Mucosa of descending colon (tissue), 3 donors: ENCODE measurements around the gene LRP1. TPM values are rescaled to one million over a fixed set of nuclear protein-coding genes. Genes with fewer than 3 reads are reported as not detected.
"Not testable (repeated sequence)": the region's sequence is repeated elsewhere in the genome, so short reads cannot be mapped to it uniquely, and the experiment has no call there.

Source experiments
- ATAC-seq: fragments of 200-7000 bp; cut with Tn5 transposase; one replicate; pipeline ENCODE4 v1.9.1; 2020; ENCODE audit warnings: mild to moderate bottlenecking, moderate library complexity
- DNase-seq, 3 donors: peaks; one replicate each; pipeline ENCODE4 v3.0.0-alpha.2; 2020
- H3K36me3 ChIP-seq: fragments of 200-600 bp; one replicate; pipeline ENCODE4 v1.8.0; 2021; ENCODE audit warnings: low read depth, mild to moderate bottlenecking
- H3K4me1 ChIP-seq: fragments of 200-600 bp; one replicate; pipeline ENCODE4 v1.8.0; 2021; ENCODE audit warnings: low read depth, mild to moderate bottlenecking
- H3K4me3 ChIP-seq: fragments of 200-600 bp; one replicate; pipeline ENCODE4 v1.8.0; 2021; ENCODE audit warnings: mild to moderate bottlenecking
- H3K9me3 ChIP-seq: fragments of 200-600 bp; one replicate; pipeline ENCODE4 v1.8.0; 2021; ENCODE audit warnings: mild to moderate bottlenecking
- intact Hi-C, 2 donors: fragments of 100-400 bp; cut with DNase I in 1 of 2; cut with micrococcal nuclease in 1 of 2; formaldehyde crosslinking; loops; one replicate each; pipeline versions ENCODE4 v1.11.0 to v1.11.1; 2022; cut with DNase I, micrococcal nuclease
- total RNA-seq, 3 donors: library from RNA; stranded (reverse); fragmentation: NEBNext Ultra II Directional in 2 of 3; extraction: Animal tissue kit (Norgen Biotek cat#: 25700) in 2 of 3; gene quantifications; one replicate each; pipeline versions ENCODE4 v1.2.1 to v1.2.4, GENCODE V29; 2021 to 2023
- TF ChIP-seq, protein P1 (sequence below): fragments of 200-600 bp; IDR thresholded peaks from one replicate; pipeline ENCODE4 v1.8.0; 2022; ENCODE audit warnings: antibody characterized with exemption, mild to moderate bottlenecking
- donor health status: DM: no; HTN: no; CAD: no; lungs with moderate emphysema.
- donor health status: DM: no; HTN: no; CAD: no.
- donor health status: DM: no; HTN: yes; CAD: no.

The LRP1 gene
- total RNA-seq, 3 donors from 2014 or later: 128 to 223 (median 148) TPM

DNA sequence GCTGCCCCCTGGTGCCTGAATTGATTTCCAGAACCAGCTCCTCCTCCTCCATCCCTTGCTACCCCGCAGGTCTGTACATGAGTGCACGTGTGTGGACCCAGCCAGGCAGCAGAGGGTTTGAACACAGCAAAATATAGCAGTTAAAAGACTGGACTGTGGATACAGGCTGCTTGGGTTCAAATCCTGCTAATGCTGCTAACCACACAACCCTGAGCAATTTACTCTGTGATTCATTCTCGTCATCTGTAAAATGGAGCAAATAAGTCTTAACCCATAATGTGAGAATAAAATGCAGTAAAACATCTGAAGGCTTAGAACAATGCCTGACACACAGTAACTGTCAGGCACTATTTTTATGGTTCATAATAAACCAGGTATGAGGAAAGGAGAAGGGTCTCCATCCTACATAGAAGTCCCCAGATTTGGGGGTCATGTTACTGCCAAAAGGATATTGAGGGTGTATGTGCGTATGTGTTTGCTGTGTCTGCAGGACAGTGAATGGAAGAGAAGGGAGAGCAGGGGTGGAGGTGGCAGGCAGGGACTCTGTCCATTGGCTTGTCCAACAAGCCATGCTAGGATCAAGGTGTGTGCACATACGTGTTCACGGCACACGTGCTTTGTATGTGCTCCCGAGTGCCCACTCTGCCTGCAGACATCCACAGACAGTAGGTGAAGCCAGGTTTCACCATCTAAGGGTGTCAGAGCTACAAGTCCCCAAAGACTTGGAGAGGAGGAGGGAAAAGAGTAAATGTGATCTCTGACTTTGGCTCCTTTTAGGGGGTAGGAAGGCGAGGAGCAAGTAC, 15.6 kb upstream of the LRP1 start:
- no peaks in the 10 kb centered on the region for H3K36me3 ChIP-seq
- H3K4me3 ChIP-seq: no peak overlapping the region
- intact Hi-C loops: loop anchor here (5.0 to 10.0 kb wide), 2 partner anchors 45 to 48 kb away; no protein-coding TSS in a partner anchor
- DNase-seq (peak in 2 of 3 donors; percentile 23 to 95), ATAC-seq (peak; percentile 68)
- peaks cover 14% of the 10 kb centered on the region for H3K4me1 ChIP-seq
- no peaks in the 10 kb centered on the region for H3K9me3 ChIP-seq
- TF ChIP-seq, protein P1, sequence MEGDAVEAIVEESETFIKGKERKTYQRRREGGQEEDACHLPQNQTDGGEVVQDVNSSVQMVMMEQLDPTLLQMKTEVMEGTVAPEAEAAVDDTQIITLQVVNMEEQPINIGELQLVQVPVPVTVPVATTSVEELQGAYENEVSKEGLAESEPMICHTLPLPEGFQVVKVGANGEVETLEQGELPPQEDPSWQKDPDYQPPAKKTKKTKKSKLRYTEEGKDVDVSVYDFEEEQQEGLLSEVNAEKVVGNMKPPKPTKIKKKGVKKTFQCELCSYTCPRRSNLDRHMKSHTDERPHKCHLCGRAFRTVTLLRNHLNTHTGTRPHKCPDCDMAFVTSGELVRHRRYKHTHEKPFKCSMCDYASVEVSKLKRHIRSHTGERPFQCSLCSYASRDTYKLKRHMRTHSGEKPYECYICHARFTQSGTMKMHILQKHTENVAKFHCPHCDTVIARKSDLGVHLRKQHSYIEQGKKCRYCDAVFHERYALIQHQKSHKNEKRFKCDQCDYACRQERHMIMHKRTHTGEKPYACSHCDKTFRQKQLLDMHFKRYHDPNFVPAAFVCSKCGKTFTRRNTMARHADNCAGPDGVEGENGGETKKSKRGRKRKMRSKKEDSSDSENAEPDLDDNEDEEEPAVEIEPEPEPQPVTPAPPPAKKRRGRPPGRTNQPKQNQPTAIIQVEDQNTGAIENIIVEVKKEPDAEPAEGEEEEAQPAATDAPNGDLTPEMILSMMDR: peak; percentile 50

DNA sequence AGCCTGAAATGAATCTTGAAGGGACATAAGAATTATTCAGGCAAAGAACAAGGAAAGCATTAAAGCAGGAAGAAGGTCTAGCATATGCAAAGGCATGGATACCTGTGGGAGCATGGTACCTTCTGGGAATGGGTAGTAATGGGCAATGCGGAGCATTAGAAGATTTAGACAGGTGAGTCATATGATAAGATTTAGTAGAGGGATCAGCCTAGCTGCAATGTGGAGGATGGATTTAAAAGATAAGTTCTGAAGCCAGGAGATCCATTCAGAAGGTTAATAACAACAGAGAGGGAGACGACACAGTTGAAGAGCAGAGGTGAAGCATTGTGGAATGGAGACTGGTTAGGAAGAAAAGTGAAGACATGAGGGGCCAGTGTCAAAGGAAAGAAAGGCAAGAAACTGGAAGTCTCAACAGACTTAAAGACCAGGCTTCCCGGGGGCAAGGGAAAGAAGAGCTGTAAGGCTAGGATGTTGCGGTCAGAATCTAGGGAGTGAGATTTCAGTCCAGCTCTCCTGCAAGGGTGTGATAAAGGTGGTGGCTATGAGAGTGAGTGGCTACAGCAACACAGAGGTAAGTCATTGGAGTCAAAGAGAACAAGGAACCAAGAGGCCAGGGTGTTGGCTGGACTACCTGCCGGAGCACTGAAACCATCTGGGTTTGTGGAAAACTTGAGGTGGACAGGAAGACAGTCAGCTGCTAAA, 11.6 kb upstream of the LRP1 start:
- DNase-seq (no peak), ATAC-seq (no peak)
- intact Hi-C loops: loop anchor here in 1 of 2 donors (10.0 kb wide), 1 partner anchor 52 kb away; no protein-coding TSS in a partner anchor
- Histone ChIP-seq H3K4me3 (no peak overlapping the region), H3K4me1 (peaks cover 3% of the 10 kb centered on the region), H3K9me3 (no peaks in the 10 kb centered on the region), H3K36me3 (no peaks in the 10 kb centered on the region)
- TF ChIP-seq, protein P1: no peak

DNA sequence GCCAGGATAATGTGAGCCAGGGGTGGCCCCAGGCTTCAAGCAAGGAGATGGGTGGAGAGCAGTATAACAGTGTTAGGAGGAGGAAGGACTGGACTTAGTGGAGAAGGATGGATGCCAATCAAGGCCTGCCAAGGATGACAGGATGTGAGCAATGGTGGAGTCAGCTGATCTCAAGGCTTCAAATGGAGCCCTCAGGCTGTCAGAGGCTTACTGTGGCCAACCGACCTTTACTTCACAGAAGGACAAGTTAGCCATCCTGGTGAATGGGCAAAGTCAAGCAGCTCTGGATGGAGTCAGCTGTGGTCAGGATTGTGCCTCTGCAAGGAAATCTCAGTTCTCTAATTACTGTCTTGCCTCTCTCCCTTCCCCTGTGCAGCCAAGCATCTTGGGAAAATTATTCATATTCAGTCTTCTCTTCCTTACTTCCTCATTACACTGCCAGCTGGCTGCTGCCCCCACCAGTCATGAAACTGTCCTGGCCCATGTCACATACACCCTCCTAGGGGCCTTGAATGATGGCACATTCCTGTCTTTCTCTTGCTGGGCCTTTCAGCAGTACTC, 9.5 kb upstream of the LRP1 start:
- Histone ChIP-seq H3K4me3 (no peak overlapping the region), H3K9me3 (no peaks in the 10 kb centered on the region), H3K4me1 (no peaks in the 10 kb centered on the region), H3K36me3 (no peaks in the 10 kb centered on the region)
- intact Hi-C loops: loop anchor here in 1 of 2 donors (10.0 kb wide), 1 partner anchor 54 kb away; no protein-coding TSS in a partner anchor
- peak; percentile 64 for ATAC-seq
- no peak for DNase-seq
- TF ChIP-seq, protein P1: no peak

DNA sequence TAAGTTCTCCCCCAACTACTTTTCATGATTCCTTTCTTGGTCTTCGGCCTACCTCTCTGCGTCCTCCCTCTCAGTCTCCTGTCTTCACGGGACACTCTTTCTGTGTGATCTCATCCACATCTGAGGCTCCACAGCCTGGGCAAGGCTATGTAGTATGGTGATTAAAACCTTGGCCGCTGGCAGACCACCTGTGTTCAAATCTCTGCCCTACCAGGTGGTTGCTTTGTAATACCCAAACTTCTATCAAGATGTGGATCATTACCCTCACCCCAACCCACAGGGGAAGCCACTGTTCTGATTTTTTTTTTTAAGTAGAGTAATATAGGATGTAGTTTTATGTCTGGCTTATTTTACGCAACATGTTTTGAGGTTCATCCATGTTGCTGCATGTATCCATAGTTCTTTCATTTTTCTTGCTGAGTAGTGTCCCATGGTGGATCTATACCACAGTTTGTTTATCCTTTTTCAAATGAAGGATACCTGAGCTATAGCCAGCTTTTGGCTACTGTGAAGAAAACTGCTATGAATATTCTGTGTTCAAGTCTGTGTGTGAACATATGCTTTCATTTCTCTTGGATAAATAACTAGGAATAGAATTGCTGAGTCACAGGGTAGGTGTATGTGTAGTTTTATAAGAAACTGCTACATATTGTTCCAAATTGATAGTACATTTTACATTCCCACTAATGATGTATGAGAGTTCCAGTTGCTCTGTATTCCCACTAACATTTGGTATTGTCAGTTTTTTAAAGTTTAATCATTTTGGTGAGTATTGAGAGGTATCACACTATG, 8.8 kb upstream of the LRP1 start:
- intact Hi-C loops: loop anchor here (5.0 to 10.0 kb wide), 3 partner anchors 55 to 63 kb away; no protein-coding TSS in a partner anchor
- Histone ChIP-seq H3K4me3 (no peak overlapping the region), H3K4me1 (no peaks in the 10 kb centered on the region), H3K36me3 (no peaks in the 10 kb centered on the region), H3K9me3 (no peaks in the 10 kb centered on the region)
- TF ChIP-seq, protein P1: no peak
- DNase-seq: no peak
- no peak for ATAC-seq

DNA sequence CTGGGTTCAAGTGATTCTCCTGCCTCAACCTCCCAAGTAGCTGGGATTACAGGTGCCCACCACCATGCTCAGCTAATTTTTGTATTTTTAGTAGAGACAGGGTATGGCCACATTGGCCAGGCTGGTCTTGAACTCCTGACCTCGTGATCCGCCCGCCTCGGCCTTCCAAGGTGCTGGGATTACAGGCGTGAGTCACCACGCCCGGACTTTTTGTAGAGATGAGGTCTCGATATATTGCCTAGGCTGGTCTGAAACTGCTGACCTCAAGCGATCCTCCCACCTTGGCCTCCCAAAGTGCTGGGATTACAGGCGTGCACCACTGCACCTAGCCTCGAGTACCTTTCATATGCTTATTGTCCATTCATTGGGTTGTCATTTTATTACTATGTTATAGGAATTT, 7.6 kb upstream of the LRP1 start:
- not testable (repeated sequence) for H3K9me3 ChIP-seq, DNase-seq, ATAC-seq, H3K4me1 ChIP-seq, H3K4me3 ChIP-seq, H3K36me3 ChIP-seq
- intact Hi-C loops: loop anchor here (5.0 kb wide), 2 partner anchors 57 to 62 kb away; no protein-coding TSS in a partner anchor
